Sigmoid colon (tissue), 4 donors: ENCODE results near the gene TNNT2.

ENCODE experiments used
- CTCF ChIP-seq, 4 experiments: fragments of 450-650 bp in 3 of 4; fragments of 200-600 bp in 1 of 4; IDR thresholded peaks; one replicate each; pipeline ENCODE4 v1.5.1; 2016 to 2019; ENCODE audit warnings: antibody characterized with exemption in 4 of 4, mild to moderate bottlenecking in 3 of 4, moderate library complexity in 2 of 4
- EP300 ChIP-seq, 4 donors: sonication (generic); formaldehyde crosslinking; IDR thresholded peaks; one replicate each; pipeline ENCODE4 v1.6.1; 2017; ENCODE audit warnings: antibody characterized with exemption in 4 of 4
- POLR2A ChIP-seq, 2 donors: fragments of 450-650 bp; IDR thresholded peaks; one replicate each; pipeline ENCODE4 v1.6.1; 2016; ENCODE audit warnings: antibody characterized with exemption in 2 of 2, mild to moderate bottlenecking in 2 of 2, moderate library complexity in 2 of 2
- POLR2AphosphoS5 ChIP-seq, 4 donors: sonication (generic); formaldehyde crosslinking; IDR thresholded peaks; one replicate each; pipeline ENCODE4 v1.6.1; 2017; ENCODE audit warnings: antibody characterized with exemption in 4 of 4

- TF ChIP-seq CTCF (IDR thresholded peaks at IDR 0.05) (no peak), POLR2A (IDR thresholded peaks at IDR 0.05) (no peak), POLR2AphosphoS5 (IDR thresholded peaks at IDR 0.05) (no peak), EP300 (IDR thresholded peaks at IDR 0.05) (no peak)
These were observed 41.6 kb downstream of the TNNT2 start for GRCh38 chr1:201335901-201336300.
